ENCODE data around the gene HADHB.
"Not testable (repeated sequence)": the region's sequence is repeated elsewhere in the genome, so short reads cannot be mapped to it uniquely, and the experiment has no call there.

The HADHB gene

GRCh38 chr2:26268213-26268612, 23.5 kb downstream of the HADHB start:
- TF ChIP-seq CTCF (IDR thresholded peaks at IDR 0.05; ENCODE audit: low read depth, low read length) = no peak
- no peak overlapping the region for H3K4me3 ChIP-seq (ENCODE audit: low read depth, low read length)

DNA sequence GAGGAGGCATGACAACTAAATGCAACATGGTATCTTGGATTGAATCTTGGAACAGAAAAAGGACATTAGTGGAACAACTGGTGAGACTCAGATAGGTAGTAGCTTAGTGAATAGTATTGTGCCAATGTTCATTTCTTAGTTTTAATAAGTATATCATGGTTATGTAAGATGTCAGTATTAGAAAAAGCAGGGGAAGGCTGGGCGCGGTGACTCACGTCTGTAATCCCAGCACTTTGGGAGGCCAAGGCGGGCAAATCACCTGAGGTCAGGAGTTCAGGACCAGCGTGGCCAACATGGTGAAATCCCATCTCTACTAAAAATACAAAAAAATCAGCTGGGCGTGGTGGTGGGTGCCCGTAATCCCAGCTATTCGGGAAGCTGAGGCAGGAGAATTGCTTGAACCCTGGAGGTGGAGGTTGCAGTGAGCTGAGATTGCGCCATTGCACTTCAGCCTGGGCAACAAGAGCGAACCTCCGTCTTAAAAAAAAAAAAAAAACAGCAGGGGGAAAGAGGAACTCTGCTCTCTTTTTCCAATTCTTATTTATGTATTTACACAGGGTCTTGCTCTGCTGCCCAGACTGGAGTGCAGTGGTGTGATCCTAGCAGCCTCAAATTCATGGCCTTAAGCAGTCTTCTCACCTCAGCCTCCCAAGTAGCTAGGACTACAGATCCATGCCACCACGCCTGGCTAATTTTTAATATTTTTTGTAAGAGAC, 24.1 kb downstream of the HADHB start:
- H3K4me3 ChIP-seq (ENCODE audit: low read depth, low read length) = not testable (repeated sequence)

- H3K4me3 ChIP-seq (ENCODE audit: low read depth, low read length) = no peak overlapping the region
- no peak for TF ChIP-seq CTCF (IDR thresholded peaks at IDR 0.05; ENCODE audit: low read depth, low read length)
These were observed 24.9 kb downstream of the HADHB start for GRCh38 chr2:26269571-26270158.

GRCh38 chr2:26270373-26270772, 25.6 kb downstream of the HADHB start:
- H3K4me3 ChIP-seq (ENCODE audit: low read depth, low read length) = no peak overlapping the region
- no peak for TF ChIP-seq CTCF (IDR thresholded peaks at IDR 0.05; ENCODE audit: low read depth, low read length)

- no peak for TF ChIP-seq CTCF (IDR thresholded peaks at IDR 0.05; ENCODE audit: low read depth, low read length)
- no peak overlapping the region for H3K4me3 ChIP-seq (ENCODE audit: low read depth, low read length)
These were observed 28.8 kb downstream of the HADHB start for GRCh38 chr2:26273501-26273900.

DNA sequence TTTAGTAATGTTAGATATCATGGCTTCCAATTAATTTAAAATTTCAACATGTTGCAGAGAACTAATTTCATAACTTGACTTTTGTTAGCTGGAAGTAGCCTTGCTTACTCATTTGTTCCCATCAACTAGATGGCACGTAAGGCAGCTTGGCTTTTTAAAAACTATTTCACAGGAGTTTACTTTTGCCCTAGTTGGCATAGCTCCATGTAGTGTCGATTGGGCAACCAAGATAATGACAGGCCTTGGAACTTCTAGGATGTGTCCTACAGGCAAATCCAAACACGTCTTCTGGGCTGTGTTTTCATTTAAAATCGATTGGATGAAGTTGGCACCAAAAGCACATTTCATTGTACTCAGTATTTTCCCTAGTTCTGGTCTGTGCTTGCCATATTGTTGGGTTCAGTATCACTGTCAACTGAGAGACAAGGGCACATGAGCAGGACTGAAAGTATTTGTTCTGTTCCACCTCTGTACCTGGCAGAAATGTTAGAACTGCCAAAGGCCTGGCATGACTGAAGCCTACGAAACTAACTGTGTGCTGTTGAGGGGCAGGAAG, 29.4 kb downstream of the HADHB start:
- no peak for TF ChIP-seq CTCF (IDR thresholded peaks at IDR 0.05; ENCODE audit: low read depth, low read length)
- no peak overlapping the region for H3K4me3 ChIP-seq (ENCODE audit: low read depth, low read length)

GRCh38 chr2:26276484-26277227, 31.9 kb downstream of the HADHB start:
- TF ChIP-seq CTCF (IDR thresholded peaks at IDR 0.05; ENCODE audit: low read depth, low read length) = no peak
- H3K4me3 ChIP-seq (ENCODE audit: low read depth, low read length) = no peak overlapping the region
